IPS-15b (cell line): ENCODE measurements around the gene CELF3.
A peak's percentile ranks its signal among the peaks of the same experiment; 100 is the strongest.
"Not testable (repeated sequence)": the region's sequence is repeated elsewhere in the genome, so short reads cannot be mapped to it uniquely, and the experiment has no call there.

Experiments used
- H3K27me3 ChIP-seq: one replicate; pipeline ENCODE4 v1.6.1; 2013; ENCODE audit warnings: low read length; ENCODE audit not compliant: control insufficient read depth, insufficient read depth
- H3K36me3 ChIP-seq: one replicate; pipeline ENCODE4 v1.6.1; 2013; ENCODE audit warnings: low read length; ENCODE audit not compliant: control insufficient read depth, insufficient read depth
- H3K4me1 ChIP-seq: one replicate; pipeline ENCODE4 v1.6.1; 2013; ENCODE audit warnings: mild to moderate bottlenecking, low read length; ENCODE audit not compliant: control insufficient read depth, insufficient read depth
- H3K4me3 ChIP-seq: one replicate; pipeline ENCODE4 v1.5.1; 2013; ENCODE audit warnings: low read depth, low read length
- H3K9ac ChIP-seq: one replicate; pipeline ENCODE4 v1.6.1; 2013; ENCODE audit warnings: low read depth, mild to moderate bottlenecking, low read length
- H3K9me3 ChIP-seq: one replicate; pipeline ENCODE4 v1.6.1; 2013; ENCODE audit warnings: mild to moderate bottlenecking, low read length; ENCODE audit not compliant: control insufficient read depth, insufficient read depth

CELF3 gene

GRCh38 chr1:151733995-151734394, 17.4 kb upstream of the CELF3 start:
- H3K4me1 ChIP-seq, H3K9ac ChIP-seq: not testable (repeated sequence)
- H3K9me3 ChIP-seq: peaks cover 10% of the 10 kb centered on the region

GRCh38 chr1:151733126-151733525, 16.5 kb upstream of the CELF3 start:
- H3K9me3 ChIP-seq: peaks cover 10% of the 10 kb centered on the region
- no peaks in the 10 kb centered on the region for H3K27me3 ChIP-seq
- H3K4me1 ChIP-seq: peaks cover 6% of the 10 kb centered on the region
- no peak overlapping the region for H3K9ac ChIP-seq
- H3K4me3 ChIP-seq: no peak overlapping the region
- no peaks in the 10 kb centered on the region for H3K36me3 ChIP-seq

More at GRCh38 chr1:151733995-151734394, 17.4 kb upstream of the CELF3 start:
- H3K27me3 ChIP-seq, H3K36me3 ChIP-seq, H3K4me3 ChIP-seq: not testable (repeated sequence)

- no peaks in the 10 kb centered on the region for H3K36me3 ChIP-seq
- H3K27me3 ChIP-seq: peaks cover 6% of the 10 kb centered on the region
- no peak overlapping the region for H3K4me3 ChIP-seq
- H3K9me3 ChIP-seq: no peaks in the 10 kb centered on the region
- H3K9ac ChIP-seq: no peak overlapping the region
- H3K4me1 ChIP-seq: peaks cover 12% of the 10 kb centered on the region
Measured at GRCh38 chr1:151729966-151730291, 13.3 kb upstream of the CELF3 start.

- Histone ChIP-seq H3K4me3 (no peak overlapping the region), H3K9ac (no peak overlapping the region)
Measured at GRCh38 chr1:151729157-151729965, 12.8 kb upstream of the CELF3 start.

GRCh38 chr1:151728151-151729054, 11.8 kb upstream of the CELF3 start:
- peak overlapping the region; percentile 27 for H3K4me3 ChIP-seq
- peaks cover 9% of the 10 kb centered on the region for H3K27me3 ChIP-seq

More at GRCh38 chr1:151729157-151729965, 12.8 kb upstream of the CELF3 start:
- Histone ChIP-seq H3K4me1 (peaks cover 14% of the 10 kb centered on the region), H3K27me3 (peaks cover 6% of the 10 kb centered on the region), H3K36me3 (no peaks in the 10 kb centered on the region), H3K9me3 (no peaks in the 10 kb centered on the region)

GRCh38 chr1:151723726-151724370, 7.2 kb upstream of the CELF3 start:
- Histone ChIP-seq H3K4me3 (no peak overlapping the region), H3K36me3 (no peaks in the 10 kb centered on the region), H3K9ac (no peak overlapping the region), H3K4me1 (peaks cover 22% of the 10 kb centered on the region), H3K27me3 (peaks cover 46% of the 10 kb centered on the region), H3K9me3 (no peaks in the 10 kb centered on the region)

More at GRCh38 chr1:151728151-151729054, 11.8 kb upstream of the CELF3 start:
- Histone ChIP-seq H3K36me3 (no peaks in the 10 kb centered on the region), H3K4me1 (peaks cover 21% of the 10 kb centered on the region), H3K9me3 (no peaks in the 10 kb centered on the region), H3K9ac (no peak overlapping the region)

DNA sequence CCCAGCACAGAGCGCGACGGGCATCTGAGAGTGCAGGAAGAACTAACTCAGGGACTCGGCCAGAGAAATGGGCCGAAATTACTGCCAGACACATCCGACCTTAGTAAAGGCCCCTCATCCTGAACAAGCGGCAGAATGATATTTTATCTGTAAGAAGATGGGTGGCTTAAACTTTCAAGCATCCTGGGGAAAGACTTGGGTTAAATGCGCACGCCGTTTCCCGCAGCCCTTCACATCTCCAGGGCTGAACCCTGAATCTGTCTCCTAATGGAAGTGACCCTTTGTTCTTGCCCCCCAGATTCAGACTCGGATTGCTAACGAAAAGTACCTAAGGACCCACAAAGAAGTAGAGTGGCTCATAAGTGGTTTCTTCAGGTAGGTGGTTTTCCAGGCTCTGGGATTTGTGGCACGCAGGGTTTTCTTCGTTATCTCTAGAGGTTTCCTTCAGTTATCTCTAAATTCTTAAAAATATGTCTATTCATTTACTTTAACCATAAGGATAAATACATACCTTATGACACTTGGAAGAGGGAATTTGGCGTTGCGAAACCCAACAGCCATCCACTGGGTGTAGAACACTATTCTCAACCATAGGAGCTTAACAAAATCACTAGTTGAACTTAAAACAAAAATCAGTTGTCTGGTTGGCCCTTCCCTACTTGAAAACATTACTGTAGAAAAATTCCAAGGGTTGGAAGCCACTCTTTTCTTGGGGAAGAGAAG, 5.3 kb upstream of the CELF3 start:
- H3K4me1 ChIP-seq: peaks cover 18% of the 10 kb centered on the region
- H3K9ac ChIP-seq: no peak overlapping the region
- peak overlapping the region; percentile 71 for H3K4me3 ChIP-seq
- H3K36me3 ChIP-seq: no peaks in the 10 kb centered on the region
- peaks cover 58% of the 10 kb centered on the region for H3K27me3 ChIP-seq
- no peaks in the 10 kb centered on the region for H3K9me3 ChIP-seq

DNA sequence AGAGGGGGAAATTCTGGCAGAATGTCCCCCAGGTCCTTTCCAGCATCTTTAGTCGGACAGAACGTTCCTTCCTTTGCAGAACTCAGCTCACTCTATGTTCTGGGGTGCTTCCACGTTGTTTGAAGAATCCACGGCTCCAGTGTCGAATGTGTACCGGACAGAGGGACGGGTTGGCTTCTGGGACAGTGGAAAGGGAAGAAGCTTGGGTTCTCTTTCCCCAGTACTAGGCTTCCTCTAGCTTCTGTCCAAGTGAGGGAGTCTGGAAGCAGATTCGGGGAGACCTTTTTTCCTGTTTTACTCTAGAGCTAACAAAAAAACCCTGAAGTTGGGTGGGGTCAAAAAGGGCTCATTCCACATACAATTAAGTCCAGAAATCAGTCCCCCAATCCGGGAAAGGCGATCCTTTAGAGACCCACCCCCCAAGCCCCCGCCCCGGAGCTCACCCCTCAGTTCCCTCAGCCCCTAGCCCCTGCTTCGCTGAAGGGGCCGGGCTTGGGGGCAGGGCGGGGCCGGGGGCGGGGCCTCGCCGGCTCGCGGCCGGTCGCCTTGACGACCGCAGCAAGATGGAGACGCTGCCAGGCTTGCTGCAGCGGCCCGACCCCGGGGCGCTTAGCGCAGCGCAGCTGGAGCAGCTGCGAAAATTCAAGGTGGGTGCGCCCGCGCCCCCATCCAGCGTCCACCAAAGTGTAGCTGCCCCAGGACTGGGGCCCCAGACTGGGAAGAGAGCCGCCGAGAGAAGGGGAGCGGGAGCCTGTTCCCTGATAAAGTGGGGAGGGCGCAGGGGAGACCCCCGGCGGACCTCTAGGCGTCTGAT, 4.6 kb upstream of the CELF3 start, which contains the start of gene RIIAD1:
Gene RIIAD1, plus strand, starts transcription at position 549 of the 814 bp plus-strand sequence. Its CDS starts 15 bp downstream, at position 564.
- H3K9ac ChIP-seq: no peak within 1 kb of the TSS
- H3K27me3 ChIP-seq: peaks cover 58% of the 10 kb centered on the region

DNA sequence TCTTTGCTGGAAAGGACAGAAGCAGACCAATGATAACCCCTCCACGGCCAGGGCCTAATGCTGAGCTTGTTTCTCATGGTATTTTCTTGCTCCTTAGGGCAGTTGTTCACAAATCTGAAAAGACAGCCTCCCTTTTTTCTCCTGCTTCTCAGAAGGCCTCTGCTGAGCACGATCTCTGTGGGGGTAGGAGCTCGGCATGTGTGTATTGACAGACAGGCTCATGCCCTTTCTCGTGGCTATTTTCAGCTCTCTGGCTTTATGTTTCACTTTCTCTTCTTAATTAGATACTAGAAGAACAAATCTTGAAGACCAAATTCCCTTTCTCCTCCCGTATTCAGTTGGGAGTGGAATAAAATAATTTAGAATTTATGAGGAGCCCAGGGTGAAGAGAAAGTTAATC, 4.0 kb upstream of the CELF3 start:
- Histone ChIP-seq H3K9me3 (no peaks in the 10 kb centered on the region), H3K9ac (no peak overlapping the region), H3K27me3 (peaks cover 58% of the 10 kb centered on the region), H3K4me3 (peak overlapping the region; percentile 46), H3K4me1 (peaks cover 18% of the 10 kb centered on the region), H3K36me3 (no peaks in the 10 kb centered on the region)

More for the DNA sequence above, 4.6 kb upstream of the CELF3 start, which contains the start of gene RIIAD1:
- H3K4me1 ChIP-seq: peaks cover 18% of the 10 kb centered on the region
- H3K36me3 ChIP-seq: no peaks in the 10 kb centered on the region
- H3K4me3 ChIP-seq: peak within 1 kb of the TSS; percentile 71
- H3K9me3 ChIP-seq: no peaks in the 10 kb centered on the region

DNA sequence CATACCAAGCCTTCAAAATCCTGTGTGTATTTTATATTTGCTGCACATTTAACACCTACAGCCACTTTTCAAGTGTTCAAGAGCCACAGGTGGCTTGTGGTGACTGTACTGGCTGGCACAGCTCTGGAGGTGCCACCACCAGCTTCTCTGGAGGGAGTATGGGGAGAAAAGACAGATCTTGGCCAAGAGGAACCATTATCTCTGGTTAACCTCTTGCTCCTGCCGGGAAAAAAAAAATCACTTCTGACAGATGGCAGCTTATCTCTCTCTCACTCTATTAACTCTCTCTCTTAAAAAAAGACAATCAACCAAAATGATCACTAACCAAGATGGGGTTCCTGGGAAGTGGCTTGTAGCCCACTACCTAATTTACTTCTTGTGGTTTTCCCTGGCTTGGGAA, 3.5 kb upstream of the CELF3 start:
- Histone ChIP-seq H3K9me3 (no peaks in the 10 kb centered on the region), H3K4me3 (peak overlapping the region; percentile 46), H3K27me3 (peaks cover 58% of the 10 kb centered on the region), H3K9ac (no peak overlapping the region), H3K4me1 (peaks cover 18% of the 10 kb centered on the region), H3K36me3 (no peaks in the 10 kb centered on the region)
